ENCODE data around the gene WLS.

Gene WLS

GRCh38 chr1:68129536-68130250 lies 102.6 kb downstream of the WLS start:
- DNase-seq: no peak

DNA sequence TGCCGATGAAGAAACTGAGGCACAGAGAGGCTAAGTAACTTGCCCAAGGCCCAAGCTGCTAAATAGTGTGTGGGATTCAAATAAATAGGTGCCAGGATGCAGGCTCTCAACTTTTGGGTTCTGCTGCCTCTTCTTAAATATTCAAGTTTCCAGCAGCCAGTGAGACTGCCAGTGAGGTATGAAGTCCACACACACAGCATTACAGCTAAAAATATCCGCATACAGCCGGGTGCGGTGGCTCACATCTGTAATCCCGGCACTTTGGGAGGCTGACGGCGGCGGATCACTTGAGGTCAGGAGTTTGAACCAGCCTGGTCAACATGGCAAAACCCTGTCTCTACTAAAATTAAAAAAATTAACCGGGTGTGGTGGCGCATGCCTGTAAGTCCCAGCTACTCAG lies 103.5 kb downstream of the WLS start:
- DNase-seq: no peak

DNA sequence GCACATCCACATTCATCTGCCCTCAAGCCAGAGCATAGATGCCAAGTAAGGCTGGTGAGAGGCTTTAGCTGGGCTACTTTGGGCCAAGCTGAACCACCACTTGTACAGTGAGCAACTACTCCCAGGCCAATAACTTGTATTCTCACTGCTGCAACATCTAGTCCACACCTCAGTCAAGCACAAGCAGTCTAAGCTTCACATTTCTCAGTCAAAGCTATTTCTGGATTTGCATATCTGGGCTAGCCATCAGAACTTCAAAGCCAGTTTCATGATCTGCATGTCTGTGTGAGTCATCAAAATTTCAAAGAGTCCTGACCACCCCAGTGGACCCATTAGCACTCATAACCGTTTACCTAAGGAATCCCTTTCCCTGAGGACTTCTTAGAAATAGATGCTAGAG lies 104.2 kb downstream of the WLS start:
- no peak for DNase-seq

- DNase-seq: no peak
Observed at GRCh38 chr1:68121536-68121935, 110.8 kb downstream of the WLS start.

DNA sequence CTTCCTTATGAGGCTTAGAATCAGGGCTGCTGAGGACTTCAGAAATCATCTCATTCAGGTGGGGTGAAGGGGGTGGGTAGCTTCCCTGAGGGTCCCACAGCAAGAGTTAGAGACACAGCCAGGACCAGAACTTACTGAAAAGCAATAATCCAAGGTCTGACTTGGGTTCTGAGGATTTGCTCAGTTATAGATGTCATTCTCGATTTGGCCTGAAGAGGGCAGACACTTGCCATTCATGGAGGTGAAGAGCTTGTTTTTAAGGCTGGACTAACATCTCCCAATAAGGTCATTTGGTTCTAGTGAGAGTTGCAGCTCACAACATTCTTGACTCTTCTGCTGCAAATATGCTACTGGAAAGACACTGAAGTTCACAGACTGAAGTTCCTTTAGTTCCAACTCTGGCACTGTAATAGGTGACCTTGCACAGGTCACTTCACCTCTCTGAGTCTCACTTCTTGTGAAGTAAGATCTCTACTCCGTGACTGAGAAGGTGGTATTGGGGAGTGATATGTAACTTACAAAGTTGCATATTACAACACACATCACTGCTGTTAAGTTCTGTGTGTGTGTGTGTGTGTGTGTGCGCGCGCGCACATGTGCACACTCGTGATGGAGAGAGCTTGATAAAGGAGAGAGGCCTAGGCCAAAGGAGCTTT lies 112.1 kb downstream of the WLS start:
- DNase-seq: peak; percentile 49

GRCh38 chr1:68119445-68119844 lies 112.9 kb downstream of the WLS start:
- DNase-seq: no peak

DNA sequence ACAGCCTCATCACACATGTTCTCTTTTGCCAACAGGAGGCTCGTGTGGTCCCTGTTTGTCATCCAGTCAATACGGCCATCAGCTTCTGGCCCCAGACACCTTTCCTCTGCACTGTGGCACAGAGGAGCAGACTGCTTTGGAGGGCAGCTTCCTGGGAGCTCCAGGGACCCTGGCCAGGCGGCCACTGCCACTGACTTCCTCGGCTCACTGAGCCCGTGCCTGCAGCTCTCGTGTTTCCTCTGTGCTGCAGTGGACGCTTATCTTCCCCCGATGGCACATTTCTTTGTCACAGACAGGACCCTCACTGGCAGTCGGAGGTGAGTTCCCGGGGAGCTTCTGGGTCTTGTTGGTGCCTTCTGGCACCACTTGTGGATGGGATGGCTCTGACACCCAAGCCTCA lies 114.9 kb downstream of the WLS start:
- DNase-seq: no peak

GRCh38 chr1:68116643-68117235 lies 115.6 kb downstream of the WLS start:
- DNase-seq: peak; percentile 56

- DNase-seq: no peak
Observed at GRCh38 chr1:68115308-68115707, 117.0 kb downstream of the WLS start.

GRCh38 chr1:68113966-68114365 lies 118.4 kb downstream of the WLS start:
- no peak for DNase-seq

- DNase-seq: no peak
Observed at GRCh38 chr1:68112835-68113243, 119.5 kb downstream of the WLS start.

DNA sequence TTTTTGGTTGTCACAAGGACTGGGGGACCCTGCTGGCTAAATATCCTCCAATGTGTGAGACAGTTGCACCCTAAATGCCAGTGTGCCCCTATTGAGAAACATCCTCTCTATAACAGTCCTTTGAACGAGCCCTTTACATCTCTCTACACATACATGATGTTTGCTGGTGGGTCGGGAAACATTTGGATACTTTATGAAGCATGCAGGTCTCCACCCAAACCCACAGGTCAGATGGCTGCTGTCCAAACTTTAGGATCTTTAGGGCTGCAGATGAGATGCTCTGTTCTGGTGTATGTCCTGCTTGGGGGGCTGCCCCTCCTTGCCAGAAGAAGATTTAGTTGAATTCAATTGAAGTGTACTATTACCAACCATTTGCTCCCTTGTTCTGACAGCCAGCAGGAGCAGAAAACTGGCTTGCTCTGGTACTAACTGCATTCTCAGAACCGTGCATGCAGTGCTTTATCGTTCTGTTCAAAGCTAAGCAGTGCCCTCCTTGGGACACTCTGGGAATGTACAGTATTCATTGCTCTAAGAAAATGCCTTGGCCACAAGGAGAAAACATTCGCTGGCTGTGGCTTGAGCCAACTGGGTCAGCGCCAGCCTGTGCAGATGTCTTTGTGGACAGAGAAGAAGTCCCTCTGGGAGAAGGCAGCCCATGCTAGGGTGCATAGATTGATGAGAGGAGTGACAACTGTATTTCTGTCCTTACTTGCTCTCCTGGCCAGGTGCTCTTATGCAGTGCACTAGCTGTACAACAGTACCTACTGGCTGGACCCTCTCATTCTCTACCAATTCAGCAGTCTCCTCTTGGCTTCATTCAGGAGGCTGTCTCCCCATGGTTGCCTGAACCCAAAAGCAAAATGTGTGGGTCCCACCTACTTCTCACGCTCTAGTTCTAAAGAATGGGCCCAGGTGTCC lies 120.5 kb downstream of the WLS start:
- peak; percentile 68 for DNase-seq

DNA sequence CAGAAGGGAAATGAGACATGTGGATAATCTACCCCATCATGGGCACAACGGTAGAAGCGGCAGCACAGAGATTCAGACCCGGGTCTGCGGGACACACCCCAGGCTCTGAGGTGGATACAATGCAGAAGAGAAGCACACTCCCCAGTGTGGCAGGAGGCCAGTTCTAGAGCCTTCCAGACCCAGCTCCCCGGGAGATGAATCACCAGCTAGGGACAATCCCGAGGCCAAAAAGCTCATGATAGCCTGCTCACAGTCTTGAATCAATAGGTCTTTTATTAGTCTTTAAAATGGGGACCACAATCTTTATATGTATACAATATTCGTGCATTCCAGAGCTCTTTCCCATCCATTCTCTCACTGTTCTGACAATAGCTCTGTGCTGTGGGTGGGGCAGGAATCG lies 124.6 kb downstream of the WLS start:
- DNase-seq: no peak

DNA sequence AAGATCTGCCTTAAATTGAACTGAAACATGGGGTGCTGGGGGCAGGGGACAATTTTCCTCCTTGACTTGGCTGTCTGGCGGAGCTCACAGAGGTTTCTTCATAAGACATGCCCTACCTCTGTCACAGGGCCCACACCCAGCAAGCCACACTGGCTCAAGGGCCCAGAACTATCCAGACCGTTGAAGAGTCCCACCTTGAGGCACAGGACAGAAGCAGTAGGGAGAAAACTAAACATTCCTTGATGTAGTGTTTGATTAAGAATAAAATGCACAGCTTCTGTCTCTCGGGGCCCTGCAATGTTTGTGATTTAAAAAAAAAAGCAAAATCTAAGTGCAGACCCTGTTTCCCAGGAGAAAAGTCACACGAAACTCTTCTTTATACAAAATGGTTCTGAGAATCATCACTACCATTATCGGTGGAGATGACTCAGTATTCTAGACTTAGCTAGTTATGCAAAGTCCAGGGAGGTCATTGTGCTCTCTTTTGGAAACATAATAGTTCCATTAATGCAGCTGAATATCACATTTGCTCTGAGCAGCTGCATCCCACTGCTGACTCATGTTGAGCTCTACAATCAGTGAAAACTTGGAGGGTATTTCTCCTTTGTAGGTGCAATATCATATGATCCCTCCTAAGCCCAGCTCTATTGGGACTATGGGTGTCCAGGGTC lies 128.3 kb downstream of the WLS start:
- peak; percentile 16 for DNase-seq

- DNase-seq: peak; percentile 67
Observed at GRCh38 chr1:68103011-68103545, 129.2 kb downstream of the WLS start.

DNA sequence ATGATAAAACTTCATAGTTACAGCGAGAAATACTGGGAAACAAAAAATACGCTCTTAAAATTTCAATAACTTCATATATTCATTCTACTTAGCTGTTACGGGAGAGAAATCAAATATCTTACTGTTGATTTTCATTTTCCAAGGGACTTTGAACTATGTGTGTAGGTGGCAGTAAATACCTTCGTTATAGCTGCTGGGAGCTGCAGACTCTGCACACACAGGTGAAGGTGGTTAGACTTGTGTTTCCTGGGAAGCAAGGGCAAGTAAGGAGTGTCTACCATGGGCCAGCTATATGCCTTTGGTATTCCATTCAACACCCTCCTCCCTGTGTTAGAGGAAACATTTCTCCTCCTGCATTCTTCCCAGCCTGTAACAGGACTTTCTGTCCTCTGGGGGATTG lies 130.5 kb downstream of the WLS start:
- DNase-seq: no peak

DNA sequence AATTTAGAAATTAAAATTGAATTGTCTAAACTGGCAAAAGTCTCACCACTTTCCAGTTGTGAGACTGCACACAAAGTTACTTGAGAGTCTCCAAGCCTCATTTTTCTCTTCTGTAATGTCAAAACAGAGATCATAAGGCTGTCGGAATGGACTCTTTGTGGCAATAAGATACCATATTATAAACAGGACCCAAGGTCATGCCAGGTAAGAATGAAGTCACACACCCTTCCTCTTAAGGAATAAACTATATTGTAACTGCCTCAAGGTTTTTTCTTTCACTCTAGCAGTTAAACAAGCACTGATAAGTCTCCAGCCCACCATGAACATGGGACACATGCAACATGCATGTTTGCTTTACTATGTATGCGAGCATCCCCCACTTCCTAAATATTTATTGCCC lies 131.8 kb downstream of the WLS start:
- no peak for DNase-seq

GRCh38 chr1:68093737-68094136 lies 138.6 kb downstream of the WLS start:
- DNase-seq: no peak

- no peak for DNase-seq
Observed at GRCh38 chr1:68087184-68087583, 145.1 kb downstream of the WLS start.

DNA sequence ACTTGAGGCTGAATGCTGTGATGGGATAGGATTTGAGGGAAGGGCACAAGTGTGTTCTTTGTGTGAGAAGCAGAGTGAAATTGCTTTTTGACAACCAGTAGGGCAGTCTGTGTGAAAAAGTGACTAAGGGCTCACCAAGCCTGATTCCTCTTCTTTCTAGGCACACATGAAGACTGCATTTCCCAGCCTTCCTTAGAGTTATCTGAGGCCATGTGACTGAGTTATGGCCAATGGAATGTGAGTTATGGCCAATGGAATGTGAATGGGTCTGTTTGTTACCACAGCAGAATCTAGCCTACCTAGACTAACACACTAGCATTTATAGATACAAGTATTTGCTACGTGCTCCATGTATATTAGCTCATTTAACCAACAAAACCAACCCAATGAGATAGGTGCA lies 146.6 kb downstream of the WLS start:
- DNase-seq: no peak

DNA sequence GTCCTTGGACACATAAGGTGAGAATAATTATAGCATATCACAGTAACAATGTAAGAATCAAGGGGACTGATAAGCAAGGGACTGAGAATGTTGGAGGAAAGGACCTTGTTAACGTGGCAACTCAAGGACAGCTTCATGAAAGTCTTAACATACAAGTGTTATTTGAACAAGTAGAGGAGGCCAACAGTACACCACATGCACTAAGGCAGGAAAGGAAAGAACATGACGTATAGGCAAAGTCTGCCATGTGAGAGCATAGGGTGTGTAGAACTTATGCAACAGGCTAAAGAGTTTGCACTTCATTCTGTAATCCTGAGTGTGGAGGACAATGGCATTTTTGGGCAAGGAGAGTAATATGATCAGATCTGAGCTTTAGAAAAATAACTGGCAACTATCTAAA lies 148.6 kb downstream of the WLS start:
- DNase-seq: no peak

- no peak for DNase-seq
Observed at GRCh38 chr1:68081775-68082283, 150.5 kb downstream of the WLS start.

Data from NCI-H1436 (cell line).